Osteocyte (in vitro differentiated cells): ENCODE results near the gene MBD4. TPM values are rescaled to one million over a fixed set of nuclear protein-coding genes. Genes with fewer than 3 reads are reported as not detected.

Experiments
- DNase-seq: peaks from one replicate; pipeline ENCODE4 v3.0.0; 2021; ENCODE audit warnings: mixed read lengths; ENCODE audit not compliant: unreplicated experiment; ENCODE audit errors: extremely low spot score
- H3K27ac Mint-ChIP-seq: one replicate; pipeline ENCODE4 v1.8.0; 2021; ENCODE audit warnings: mild to moderate bottlenecking, mixed read lengths; ENCODE audit not compliant: unreplicated experiment
- H3K27me3 Mint-ChIP-seq: one replicate; pipeline ENCODE4 v1.8.0; 2021; ENCODE audit warnings: mixed read lengths; ENCODE audit not compliant: unreplicated experiment
- H3K36me3 Mint-ChIP-seq: one replicate; pipeline ENCODE4 v1.8.0; 2021; ENCODE audit warnings: mixed read lengths; ENCODE audit not compliant: unreplicated experiment
- H3K4me1 Mint-ChIP-seq: one replicate; pipeline ENCODE4 v1.8.0; 2021; ENCODE audit warnings: mixed read lengths; ENCODE audit not compliant: unreplicated experiment
- H3K4me3 Mint-ChIP-seq: one replicate; pipeline ENCODE4 v1.8.0; 2021; ENCODE audit warnings: mild to moderate bottlenecking, moderate library complexity, mixed read lengths; ENCODE audit not compliant: unreplicated experiment
- H3K9me3 Mint-ChIP-seq: one replicate; pipeline ENCODE4 v1.8.0; 2021; ENCODE audit warnings: mixed read lengths; ENCODE audit not compliant: unreplicated experiment
- CTCF ChIP-seq: fragments of 200-600 bp; sonication (generic); IDR thresholded peaks from 2 replicates; pipeline ENCODE4 v1.5.0; 2021; ENCODE audit warnings: antibody characterized with exemption, mild to moderate bottlenecking, moderate library complexity
- total RNA-seq: library from RNA; stranded (reverse); gene quantifications from 2 replicates; pipeline ENCODE4 v1.2.1, GENCODE V29; 2021

The MBD4 gene
- total RNA-seq, 1 donor from 2014 or later: 24.2 TPM

GRCh38 chr3:129470861-129471260 is 31.1 kb upstream of the MBD4 start:
- no peaks in the 10 kb centered on the region for H3K27me3 Mint-ChIP-seq
- no peak overlapping the region for H3K27ac Mint-ChIP-seq
- peaks cover 17% of the 10 kb centered on the region for H3K36me3 Mint-ChIP-seq
- no peaks in the 10 kb centered on the region for H3K9me3 Mint-ChIP-seq
- H3K4me1 Mint-ChIP-seq: no peaks in the 10 kb centered on the region
- no peak overlapping the region for H3K4me3 Mint-ChIP-seq
- no peak for DNase-seq
- no peak for TF ChIP-seq CTCF

DNA sequence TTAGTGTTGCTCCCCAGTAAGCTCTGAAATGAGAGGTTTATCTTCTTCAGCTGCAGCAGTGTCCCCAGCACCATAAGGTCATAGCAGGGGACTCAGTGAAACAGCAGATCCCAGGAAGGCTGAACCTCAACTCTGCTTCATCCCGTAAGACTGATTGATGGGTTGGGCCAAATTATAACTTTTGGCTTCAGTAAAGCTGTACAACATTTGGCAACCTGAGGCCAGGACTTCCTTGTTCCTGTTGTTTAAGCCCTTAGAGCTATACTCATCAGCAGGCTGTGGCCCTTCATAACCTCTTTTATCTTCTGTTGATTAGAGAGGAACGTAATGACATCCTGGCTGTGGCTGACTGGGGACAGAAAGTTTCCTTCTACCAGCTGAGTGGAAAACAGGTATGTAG is 29.3 kb upstream of the MBD4 start:
- no peak overlapping the region for H3K4me3 Mint-ChIP-seq
- peaks cover 19% of the 10 kb centered on the region for H3K36me3 Mint-ChIP-seq
- no peaks in the 10 kb centered on the region for H3K27me3 Mint-ChIP-seq
- DNase-seq: no peak
- H3K9me3 Mint-ChIP-seq: no peaks in the 10 kb centered on the region
- H3K27ac Mint-ChIP-seq: no peak overlapping the region
- TF ChIP-seq CTCF: no peak
- H3K4me1 Mint-ChIP-seq: no peaks in the 10 kb centered on the region

GRCh38 chr3:129467932-129468331 is 28.2 kb upstream of the MBD4 start:
- TF ChIP-seq CTCF: no peak
- H3K4me1 Mint-ChIP-seq: no peaks in the 10 kb centered on the region
- no peak overlapping the region for H3K27ac Mint-ChIP-seq
- H3K4me3 Mint-ChIP-seq: no peak overlapping the region
- H3K36me3 Mint-ChIP-seq: peaks cover 19% of the 10 kb centered on the region
- no peaks in the 10 kb centered on the region for H3K27me3 Mint-ChIP-seq
- no peak for DNase-seq
- no peaks in the 10 kb centered on the region for H3K9me3 Mint-ChIP-seq

GRCh38 chr3:129463716-129464115 is 24.0 kb upstream of the MBD4 start:
- no peak for TF ChIP-seq CTCF
- no peak for DNase-seq
- no peak overlapping the region for H3K27ac Mint-ChIP-seq
- no peaks in the 10 kb centered on the region for H3K9me3 Mint-ChIP-seq
- no peaks in the 10 kb centered on the region for H3K4me1 Mint-ChIP-seq
- no peak overlapping the region for H3K4me3 Mint-ChIP-seq
- peaks cover 11% of the 10 kb centered on the region for H3K36me3 Mint-ChIP-seq
- H3K27me3 Mint-ChIP-seq: no peaks in the 10 kb centered on the region

DNA sequence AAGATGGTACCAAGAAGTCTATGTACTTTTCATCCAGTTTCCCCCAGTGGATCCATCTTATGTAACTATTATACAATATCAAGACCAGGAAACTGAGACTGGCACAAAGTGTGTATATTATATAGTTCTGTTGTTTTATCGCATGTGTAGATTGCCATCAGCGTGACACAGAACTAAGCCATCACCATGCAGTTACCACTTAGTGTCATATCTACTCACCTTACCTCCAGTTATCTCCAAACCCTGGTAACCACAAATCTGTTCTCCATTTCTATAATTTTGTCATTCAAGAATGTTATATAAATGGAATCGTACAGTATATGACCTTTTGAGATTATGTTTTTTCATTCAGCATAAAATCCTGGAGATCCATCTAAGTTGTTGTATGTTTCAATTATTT is 23.3 kb upstream of the MBD4 start:
- Mint-ChIP-seq H3K4me1 (no peaks in the 10 kb centered on the region), H3K4me3 (no peak overlapping the region), H3K27ac (no peak overlapping the region), H3K9me3 (no peaks in the 10 kb centered on the region), H3K36me3 (peaks cover 15% of the 10 kb centered on the region), H3K27me3 (no peaks in the 10 kb centered on the region)
- no peak for DNase-seq
- no peak for TF ChIP-seq CTCF
